ENCODE results near the gene DRD4. TPM values are rescaled to one million over a fixed set of nuclear protein-coding genes. Genes with fewer than 3 reads are reported as not detected.

The DRD4 gene
- total and polyA plus RNA-seq, 12 donors = 0.28 to 1.3 (median 0.47) TPM; not detected in 3

DNA sequence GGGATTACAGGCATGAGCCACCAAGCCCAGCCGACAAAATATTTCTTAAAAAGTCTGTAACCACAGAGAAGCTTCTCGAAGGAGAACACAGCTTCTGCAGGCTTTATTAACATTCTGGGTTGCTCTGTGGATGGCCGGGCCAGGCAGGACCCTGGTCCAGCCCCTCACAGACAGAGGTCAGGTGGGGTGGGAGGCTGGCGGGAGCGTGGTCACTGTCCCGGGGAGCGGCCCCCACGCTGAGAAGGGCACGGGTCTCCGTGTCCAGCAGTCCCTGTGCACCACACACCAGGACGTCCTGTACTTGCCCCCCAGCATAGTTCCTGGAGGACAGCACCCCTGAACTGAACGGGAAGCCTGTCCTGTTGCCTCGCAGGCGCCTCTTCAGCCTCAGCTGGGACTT is 19.4 kb downstream of the DRD4 start:
- Histone ChIP-seq H3K36me3 (replicated peaks in 1 of 2) (peaks cover 0 to 18% of the 10 kb centered on the region in 2 donors), H3K4me1 (replicated peaks in 1 of 2) (no peaks in the 10 kb centered on the region), H3K4me3 (no peak overlapping the region), H3K27ac (no peak overlapping the region), H3K27me3 (no peaks in the 10 kb centered on the region), H3K9me3 (replicated peaks in 1 of 3) (no peaks in the 10 kb centered on the region)
- intact Hi-C loops (cut with DNase I) = no loop called here
- WGBS, 4 donors = 88 to 95% (median 94%) methylated on average over 11 to 14 of the region's 14 CpGs
- TF ChIP-seq, protein P1, sequence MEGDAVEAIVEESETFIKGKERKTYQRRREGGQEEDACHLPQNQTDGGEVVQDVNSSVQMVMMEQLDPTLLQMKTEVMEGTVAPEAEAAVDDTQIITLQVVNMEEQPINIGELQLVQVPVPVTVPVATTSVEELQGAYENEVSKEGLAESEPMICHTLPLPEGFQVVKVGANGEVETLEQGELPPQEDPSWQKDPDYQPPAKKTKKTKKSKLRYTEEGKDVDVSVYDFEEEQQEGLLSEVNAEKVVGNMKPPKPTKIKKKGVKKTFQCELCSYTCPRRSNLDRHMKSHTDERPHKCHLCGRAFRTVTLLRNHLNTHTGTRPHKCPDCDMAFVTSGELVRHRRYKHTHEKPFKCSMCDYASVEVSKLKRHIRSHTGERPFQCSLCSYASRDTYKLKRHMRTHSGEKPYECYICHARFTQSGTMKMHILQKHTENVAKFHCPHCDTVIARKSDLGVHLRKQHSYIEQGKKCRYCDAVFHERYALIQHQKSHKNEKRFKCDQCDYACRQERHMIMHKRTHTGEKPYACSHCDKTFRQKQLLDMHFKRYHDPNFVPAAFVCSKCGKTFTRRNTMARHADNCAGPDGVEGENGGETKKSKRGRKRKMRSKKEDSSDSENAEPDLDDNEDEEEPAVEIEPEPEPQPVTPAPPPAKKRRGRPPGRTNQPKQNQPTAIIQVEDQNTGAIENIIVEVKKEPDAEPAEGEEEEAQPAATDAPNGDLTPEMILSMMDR (IDR thresholded peaks at IDR 0.05) = no peak
- no peak for DNase-seq

DNA sequence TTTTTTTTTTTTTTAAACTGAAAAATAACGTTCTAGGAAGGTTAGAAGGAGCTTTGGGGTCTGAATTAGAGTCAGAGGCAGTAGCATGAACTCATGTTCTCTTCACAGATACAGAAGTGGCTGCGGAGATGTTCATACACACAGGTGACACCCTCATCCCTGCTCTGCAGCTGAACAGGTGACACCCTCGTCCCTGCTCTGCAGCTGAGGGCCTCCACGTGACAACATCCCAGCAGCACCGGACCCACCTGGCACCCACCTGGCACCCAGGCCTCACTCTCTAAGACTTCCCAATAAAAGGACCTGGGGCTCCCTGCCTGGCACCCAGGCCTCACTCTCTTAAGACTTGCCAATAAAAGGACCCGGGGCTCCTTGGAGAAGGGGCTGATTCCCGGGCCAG is 19.8 kb downstream of the DRD4 start:
- H3K27me3 ChIP-seq = no peaks in the 10 kb centered on the region
- intact Hi-C loops (cut with DNase I) = no loop called here
- H3K9me3 ChIP-seq (replicated peaks in 1 of 3) = no peaks in the 10 kb centered on the region
- no peak overlapping the region for H3K27ac ChIP-seq
- H3K36me3 ChIP-seq (replicated peaks in 1 of 2) = peaks cover 0 to 16% of the 10 kb centered on the region in 2 donors
- H3K4me1 ChIP-seq (replicated peaks in 1 of 2) = no peaks in the 10 kb centered on the region
- TF ChIP-seq POLR2A (IDR thresholded peaks at IDR 0.05) = no peak
- TF ChIP-seq, protein P1 (IDR thresholded peaks at IDR 0.05) = no peak
- DNase-seq = no peak
- H3K4me3 ChIP-seq = no peak overlapping the region
- WGBS, 4 donors = 73 to 91% (median 88%) methylated on average over 4 to 7 of the region's 7 CpGs

DNA sequence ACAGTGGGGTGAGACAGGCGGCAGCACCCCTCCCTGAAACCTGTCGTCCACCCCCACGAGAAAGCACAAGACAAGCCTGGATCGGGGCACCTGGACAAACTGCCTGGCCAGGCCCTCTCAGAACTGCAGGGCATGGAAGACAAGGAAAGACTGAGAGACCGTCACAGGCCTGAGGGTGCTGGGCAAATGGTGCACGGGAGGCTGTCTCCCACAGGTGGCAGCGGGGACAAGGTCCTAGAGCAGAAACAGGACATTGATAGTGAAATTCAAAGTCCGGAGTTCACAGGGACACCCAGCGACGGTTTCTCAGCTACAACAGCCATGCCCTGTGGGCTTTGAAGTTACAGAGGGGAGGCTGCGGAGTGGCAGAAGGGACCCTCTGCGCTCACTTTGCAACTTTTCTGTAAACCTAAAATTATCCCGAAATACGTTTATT is 20.6 kb downstream of the DRD4 start:
- Histone ChIP-seq H3K9me3 (replicated peaks in 1 of 3) (no peaks in the 10 kb centered on the region), H3K4me1 (replicated peaks in 1 of 2) (no peaks in the 10 kb centered on the region), H3K27ac (no peak overlapping the region), H3K4me3 (no peak overlapping the region), H3K27me3 (no peaks in the 10 kb centered on the region), H3K36me3 (replicated peaks in 1 of 2) (peaks cover 0 to 16% of the 10 kb centered on the region in 2 donors)
- DNase-seq = no peak
- TF ChIP-seq POLR2A (IDR thresholded peaks at IDR 0.05) = no peak
- TF ChIP-seq, protein P1 (IDR thresholded peaks at IDR 0.05) = no peak
- WGBS, 4 donors = 85 to 92% (median 89%) methylated on average over 8 to 14 of the region's 14 CpGs
- intact Hi-C loops (cut with DNase I) = no loop called here

DNA sequence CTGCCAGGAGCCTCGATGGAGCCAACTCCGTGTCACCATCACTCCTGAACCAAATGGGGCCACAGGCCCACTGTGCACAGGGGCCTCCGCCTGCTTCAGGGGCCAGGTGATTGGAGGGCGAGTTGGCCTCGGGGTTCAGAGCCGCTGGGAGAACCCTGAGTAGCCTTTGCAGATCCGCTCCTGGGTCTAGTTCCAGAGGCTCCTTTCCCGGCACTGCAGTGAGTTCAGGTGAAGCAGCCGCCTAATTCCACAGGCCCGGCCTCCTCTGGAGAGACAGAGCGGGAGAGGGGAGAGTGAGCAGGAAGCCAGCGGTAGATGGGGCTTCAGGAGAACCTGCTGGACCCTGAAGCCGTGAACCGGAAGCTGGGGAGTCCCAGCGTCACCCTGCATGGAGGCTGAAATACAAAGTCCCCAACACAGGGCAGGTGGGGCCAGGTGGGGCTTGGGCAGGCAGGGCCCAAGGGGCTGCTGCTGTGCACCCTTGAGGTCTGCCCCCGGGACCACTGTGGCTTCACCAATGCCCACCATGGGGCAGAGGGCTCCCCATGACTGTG is 22.5 kb downstream of the DRD4 start:
- H3K36me3 ChIP-seq (replicated peaks in 1 of 2) = peaks cover 0 to 20% of the 10 kb centered on the region in 2 donors
- TF ChIP-seq, protein P1 (IDR thresholded peaks at IDR 0.05) = no peak
- no peak for TF ChIP-seq POLR2A (IDR thresholded peaks at IDR 0.05)
- no peaks in the 10 kb centered on the region for H3K27me3 ChIP-seq
- WGBS, 4 donors = 90 to 96% (median 94%) methylated on average over 11 to 16 of the region's 16 CpGs
- no peak for DNase-seq
- H3K27ac ChIP-seq = no peak overlapping the region
- intact Hi-C loops (cut with DNase I) = loop anchor here in 1 of 2 donors (5.0 kb wide), 1 partner anchor 63 kb away; no protein-coding TSS in a partner anchor
- no peaks in the 10 kb centered on the region for H3K9me3 ChIP-seq (replicated peaks in 1 of 3)
- no peaks in the 10 kb centered on the region for H3K4me1 ChIP-seq (replicated peaks in 1 of 2)
- H3K4me3 ChIP-seq = no peak overlapping the region
